Activated CD8-positive, alpha-beta T cell treated with anti-CD3 and anti-CD28 coated beads, Interleukin-2, amount 10 ng/mL, durations not matched to agents 7 days and 5 days (primary cell): ENCODE results near the gene CEP112. TPM values are rescaled to one million over a fixed set of nuclear protein-coding genes. Genes with fewer than 3 reads are reported as not detected.

ENCODE experiments used
- ATAC-seq: fragments of 150-1000 bp; cut with Tn5 transposase; one replicate; pipeline ENCODE4 v1.10.0; 2021; ENCODE audit warnings: moderate library complexity
- CTCF ChIA-PET: fragments of 350-600 bp; sonication (Branson Sonifier 250); formaldehyde crosslinking; loops from one replicate; lab custom pipeline; 2021; ENCODE audit warnings: antibody characterized with exemption; lab: Charles Lee
- POLR2A ChIA-PET: fragments of 350-600 bp; sonication (Branson Sonifier 250); formaldehyde crosslinking; loops from one replicate; lab custom pipeline; 2021; ENCODE audit warnings: antibody characterized with exemption; lab: Charles Lee
- DNase-seq: peaks from one replicate; pipeline ENCODE4 v3.0.0-alpha.2; 2020
- H3K27ac Mint-ChIP-seq: one replicate; pipeline ENCODE4 v1.8.0; 2021; ENCODE audit warnings: mild to moderate bottlenecking, mixed read lengths
- H3K27me3 Mint-ChIP-seq: one replicate; pipeline ENCODE4 v1.8.0; 2021; ENCODE audit warnings: low read depth, mixed read lengths
- H3K36me3 Mint-ChIP-seq: one replicate; pipeline ENCODE4 v1.8.0; 2021; ENCODE audit warnings: low read depth, mixed read lengths
- H3K4me1 Mint-ChIP-seq: one replicate; pipeline ENCODE4 v1.8.0; 2021; ENCODE audit warnings: low read depth, mixed read lengths
- H3K4me3 Mint-ChIP-seq: one replicate; pipeline ENCODE4 v1.8.0; 2021; ENCODE audit warnings: mild to moderate bottlenecking, mixed read lengths
- H3K9me3 Mint-ChIP-seq: one replicate; pipeline ENCODE4 v1.8.0; 2022; ENCODE audit warnings: mixed read lengths; ENCODE audit not compliant: insufficient read depth
- total RNA-seq, 2 experiments: library from RNA; stranded (reverse); gene quantifications; one replicate each; pipeline ENCODE4 v1.2.3, GENCODE V29; 2021

The CEP112 gene
- total RNA-seq, 2 experiments from 2014 or later = 2.3 to 2.7 TPM

GRCh38 chr17:65598746-65599145 lies 593.2 kb downstream of the CEP112 start:
- ATAC-seq = no peak
- peaks cover 24% of the 10 kb centered on the region for H3K4me1 Mint-ChIP-seq
- CTCF ChIA-PET = no interaction called here
- no peak overlapping the region for H3K4me3 Mint-ChIP-seq
- POLR2A ChIA-PET = no interaction called here
- no peak overlapping the region for H3K27ac Mint-ChIP-seq
- no peaks in the 10 kb centered on the region for H3K9me3 Mint-ChIP-seq
- DNase-seq = no peak
- H3K27me3 Mint-ChIP-seq = peaks cover 5% of the 10 kb centered on the region
- H3K36me3 Mint-ChIP-seq = no peaks in the 10 kb centered on the region

GRCh38 chr17:65595071-65595656 lies 596.8 kb downstream of the CEP112 start:
- Mint-ChIP-seq H3K4me1 (peaks cover 28% of the 10 kb centered on the region), H3K27me3 (peaks cover 7% of the 10 kb centered on the region), H3K9me3 (no peaks in the 10 kb centered on the region), H3K36me3 (no peaks in the 10 kb centered on the region), H3K4me3 (no peak overlapping the region), H3K27ac (peak overlapping the region; percentile 30)
- no peak for ATAC-seq
- no peak for DNase-seq
- POLR2A ChIA-PET = no interaction called here
- CTCF ChIA-PET = interaction anchor here (1.1 kb wide), 1 partner anchor 300 kb away, joined by 3 read pairs; no protein-coding TSS in a partner anchor

- H3K4me1 Mint-ChIP-seq = peaks cover 28% of the 10 kb centered on the region
- no peaks in the 10 kb centered on the region for H3K9me3 Mint-ChIP-seq
- H3K4me3 Mint-ChIP-seq = peak overlapping the region; percentile 63
- ATAC-seq (peak; percentile 58), DNase-seq (no peak)
- peaks cover 2% of the 10 kb centered on the region for H3K27me3 Mint-ChIP-seq
- H3K36me3 Mint-ChIP-seq = no peaks in the 10 kb centered on the region
- POLR2A ChIA-PET = interaction anchor here (1.1 kb wide), 1 partner anchor 10 kb away, joined by 3 read pairs; no protein-coding TSS in a partner anchor
- no peak overlapping the region for H3K27ac Mint-ChIP-seq
- CTCF ChIA-PET = interaction anchor here (1.0 to 1.1 kb wide), 2 partner anchors 117 to 299 kb away, joined by 3 read pairs; no protein-coding TSS in a partner anchor
These were observed 597.8 kb downstream of the CEP112 start for GRCh38 chr17:65593855-65594845.

- ATAC-seq (peak; percentile 23), DNase-seq (no peak)
- CTCF ChIA-PET = no interaction called here
- Mint-ChIP-seq H3K27ac (no peak overlapping the region), H3K4me3 (peak overlapping the region; percentile 63), H3K36me3 (no peaks in the 10 kb centered on the region), H3K9me3 (no peaks in the 10 kb centered on the region), H3K27me3 (peaks cover 2% of the 10 kb centered on the region), H3K4me1 (peaks cover 28% of the 10 kb centered on the region)
- POLR2A ChIA-PET = no interaction called here
These were observed 598.7 kb downstream of the CEP112 start for GRCh38 chr17:65593092-65593854.

GRCh38 chr17:65592125-65592965 lies 599.6 kb downstream of the CEP112 start:
- H3K4me3 Mint-ChIP-seq = no peak overlapping the region

GRCh38 chr17:65589321-65589720 lies 602.6 kb downstream of the CEP112 start:
- Mint-ChIP-seq H3K27ac (no peak overlapping the region), H3K36me3 (no peaks in the 10 kb centered on the region), H3K27me3 (peaks cover 2% of the 10 kb centered on the region), H3K4me1 (peaks cover 21% of the 10 kb centered on the region), H3K9me3 (no peaks in the 10 kb centered on the region), H3K4me3 (no peak overlapping the region)
- ChIA-PET POLR2A (no interaction called here), CTCF (no interaction called here)
- no peak for DNase-seq
- no peak for ATAC-seq

More at GRCh38 chr17:65592125-65592965, 599.6 kb downstream of the CEP112 start:
- H3K4me1 Mint-ChIP-seq = peaks cover 30% of the 10 kb centered on the region
- no peak overlapping the region for H3K27ac Mint-ChIP-seq
- ChIA-PET CTCF (interaction anchor here (1.0 kb wide), 1 partner anchor 35 kb away, joined by 3 read pairs; no protein-coding TSS in a partner anchor), POLR2A (no interaction called here)
- peaks cover 2% of the 10 kb centered on the region for H3K27me3 Mint-ChIP-seq
- ATAC-seq (no peak), DNase-seq (no peak)
- no peaks in the 10 kb centered on the region for H3K36me3 Mint-ChIP-seq
- no peaks in the 10 kb centered on the region for H3K9me3 Mint-ChIP-seq

- Mint-ChIP-seq H3K4me1 (peaks cover 12% of the 10 kb centered on the region), H3K27me3 (no peaks in the 10 kb centered on the region), H3K36me3 (no peaks in the 10 kb centered on the region), H3K27ac (no peak overlapping the region), H3K4me3 (no peak overlapping the region), H3K9me3 (no peaks in the 10 kb centered on the region)
- POLR2A ChIA-PET = no interaction called here
- no peak for ATAC-seq
- CTCF ChIA-PET = no interaction called here
- no peak for DNase-seq
These were observed 603.6 kb downstream of the CEP112 start for GRCh38 chr17:65588181-65588808.

GRCh38 chr17:65587534-65588180 lies 604.3 kb downstream of the CEP112 start:
- Mint-ChIP-seq H3K4me1 (peaks cover 6% of the 10 kb centered on the region), H3K36me3 (no peaks in the 10 kb centered on the region), H3K27me3 (no peaks in the 10 kb centered on the region), H3K9me3 (no peaks in the 10 kb centered on the region), H3K27ac (no peak overlapping the region), H3K4me3 (no peak overlapping the region)
- ChIA-PET POLR2A (no interaction called here), CTCF (no interaction called here)
- DNase-seq (no peak), ATAC-seq (no peak)

- Mint-ChIP-seq H3K4me1 (peaks cover 4% of the 10 kb centered on the region), H3K4me3 (no peak overlapping the region), H3K9me3 (no peaks in the 10 kb centered on the region), H3K27ac (no peak overlapping the region), H3K27me3 (no peaks in the 10 kb centered on the region), H3K36me3 (no peaks in the 10 kb centered on the region)
- no peak for DNase-seq
- ChIA-PET CTCF (no interaction called here), POLR2A (no interaction called here)
- ATAC-seq = no peak
These were observed 605.0 kb downstream of the CEP112 start for GRCh38 chr17:65586899-65587298.
